ENCODE measurements around the gene GPR162. TPM values are rescaled to one million over a fixed set of nuclear protein-coding genes. Genes with fewer than 3 reads are reported as not detected.

GPR162 gene
- total and polyA plus RNA-seq, 7 experiments from 2014 or later, result 0.30 to 10.5 (median 0.38) TPM; not detected in 2

- Histone ChIP-seq H3K4me3 (ENCODE audit: low read length) (no peak overlapping the region), H3K27ac (ENCODE audit: low read depth, low read length) (peak overlapping the region; percentile 88), H3K36me3 (ENCODE audit: control insufficient read depth in 2 of 3, insufficient read depth in 3 of 3, low read length in 3 of 3) (no peaks in the 10 kb centered on the region), H3K27me3 (ENCODE audit: control insufficient read depth in 2 of 2, insufficient read depth in 2 of 2, low read length in 2 of 2) (no peaks in the 10 kb centered on the region), H3K4me1 (ENCODE audit: control insufficient read depth in 2 of 2, insufficient read depth in 2 of 2, low read length in 2 of 2) (peaks cover 0 to 83% of the 10 kb centered on the region in 2 donors), H3K9me3 (ENCODE audit: control insufficient read depth in 2 of 3, low read length in 3 of 3) (no peaks in the 10 kb centered on the region)
- Mint-ChIP-seq H3K4me1 (peaks cover 39 to 87% (median 84%) of the 10 kb centered on the region in 7 donors), H3K36me3 (no peaks in the 10 kb centered on the region), H3K27me3 (no peaks in the 10 kb centered on the region), H3K9me3 (no peaks in the 10 kb centered on the region), H3K4me3 (peak overlapping the region in 4 of 10 donors; percentile 11 to 67 (median 40)), H3K27ac (peak overlapping the region; percentile 52 to 97 (median 94))
- POLR2A ChIA-PET, result interaction anchor here (1.1 to 5.1 kb wide), 4 partner anchors 8 to 45 kb away, joined by 3 to 40 read pairs (median 11); partner anchors contain the start of gene MLF2
- intact Hi-C loops (cut with micrococcal nuclease), result no loop called here
- ATAC-seq, result no peak
- CTCF ChIA-PET, result interaction anchor here (1.0 to 5.1 kb wide), 4 partner anchors 18 to 174 kb away, joined by 3 to 24 read pairs (median 6); partner anchors contain the start of gene PTMS
- peak in 1 of 9 donors; percentile 2 for DNase-seq
Measured at GRCh38 chr12:6784296-6784695, 37.3 kb upstream of the GPR162 start.

DNA sequence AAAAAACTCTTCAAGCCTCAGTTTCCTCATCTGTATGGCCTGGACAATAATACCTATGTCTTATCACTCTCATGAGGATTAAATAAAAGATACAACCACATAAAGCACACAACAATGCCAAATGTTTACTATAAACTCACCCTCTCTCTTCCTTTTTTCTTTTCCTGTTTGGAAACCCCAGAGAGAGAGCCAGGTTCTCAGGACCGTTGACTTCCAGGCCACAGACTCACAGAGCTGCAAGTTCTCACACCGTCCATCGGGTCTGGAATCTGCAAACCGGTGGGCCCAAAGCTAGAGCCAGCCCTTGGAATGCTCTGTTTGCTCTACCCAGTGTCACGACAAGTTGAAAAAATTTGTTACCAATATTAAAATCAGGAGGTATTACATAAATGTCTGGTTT, 36.9 kb upstream of the GPR162 start:
- Mint-ChIP-seq H3K36me3 (peaks cover 0 to 1% (median 0%) of the 10 kb centered on the region in 5 donors), H3K27ac (peak overlapping the region in 8 of 9 donors; percentile 88 to 97 (median 94)), H3K27me3 (no peaks in the 10 kb centered on the region), H3K9me3 (no peaks in the 10 kb centered on the region), H3K4me1 (peaks cover 37 to 85% (median 81%) of the 10 kb centered on the region in 7 donors), H3K4me3 (peak overlapping the region in 5 of 10 donors; percentile 11 to 67 (median 23))
- ChIA-PET CTCF (interaction anchor here (0.7 to 5.1 kb wide), 4 partner anchors 18 to 164 kb away, joined by 3 to 24 read pairs (median 6); partner anchors contain the start of gene PTMS), POLR2A (interaction anchor here (1.5 to 5.1 kb wide), 4 partner anchors 8 to 44 kb away, joined by 5 to 40 read pairs (median 11); partner anchors contain the start of gene MLF2)
- intact Hi-C loops (cut with micrococcal nuclease), result no loop called here
- peak overlapping the region; percentile 88 for H3K27ac ChIP-seq (ENCODE audit: low read depth, low read length)
- H3K4me1 ChIP-seq (ENCODE audit: control insufficient read depth in 2 of 2, insufficient read depth in 2 of 2, low read length in 2 of 2), result peaks cover 0 to 78% of the 10 kb centered on the region in 2 donors
- ATAC-seq, result no peak
- DNase-seq, result peak in 1 of 9 donors; percentile 5
- peak overlapping the region; percentile 13 for H3K4me3 ChIP-seq (ENCODE audit: low read length)
- H3K9me3 ChIP-seq (ENCODE audit: control insufficient read depth in 2 of 3, low read length in 3 of 3), result no peaks in the 10 kb centered on the region
- no peaks in the 10 kb centered on the region for H3K27me3 ChIP-seq (ENCODE audit: control insufficient read depth in 2 of 2, insufficient read depth in 2 of 2, low read length in 2 of 2)
- no peaks in the 10 kb centered on the region for H3K36me3 ChIP-seq (ENCODE audit: control insufficient read depth in 2 of 3, insufficient read depth in 3 of 3, low read length in 3 of 3)

DNA sequence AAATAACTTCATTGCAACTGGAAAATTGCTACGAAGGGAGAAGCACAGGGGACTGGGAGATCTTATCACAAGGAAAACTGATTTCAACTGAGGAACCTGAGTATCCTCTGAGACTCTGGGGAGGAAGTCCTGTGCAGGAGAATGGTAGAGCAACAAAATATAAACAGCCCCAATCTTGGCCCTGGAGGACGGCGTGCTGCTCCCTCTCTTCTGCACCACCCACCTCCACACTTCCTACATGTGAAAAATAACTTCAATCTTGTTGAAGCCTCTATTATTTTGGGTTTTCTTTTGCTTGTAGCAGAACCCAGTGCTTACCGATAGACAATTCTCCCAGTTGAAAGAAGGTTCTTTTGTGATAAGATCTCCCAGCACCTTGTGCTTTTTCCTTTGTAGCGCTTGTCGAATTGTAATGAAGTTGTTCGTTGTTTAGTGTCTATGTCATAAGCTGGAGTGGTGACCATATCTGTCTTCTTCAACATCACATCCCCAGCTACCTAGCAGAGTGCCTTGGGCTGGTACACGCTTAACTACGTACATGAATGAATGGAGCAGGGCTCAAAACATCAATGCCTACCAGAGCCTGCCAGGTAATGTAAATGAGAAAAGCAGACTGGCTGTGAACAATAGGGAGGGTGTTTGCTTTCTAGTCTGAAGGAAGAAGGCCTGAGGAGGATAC, 35.1 kb upstream of the GPR162 start:
- H3K9me3 ChIP-seq (ENCODE audit: control insufficient read depth in 2 of 3, low read length in 3 of 3), result no peaks in the 10 kb centered on the region
- H3K4me1 ChIP-seq (ENCODE audit: control insufficient read depth in 2 of 2, insufficient read depth in 2 of 2, low read length in 2 of 2), result peaks cover 0 to 67% of the 10 kb centered on the region in 2 donors
- H3K4me3 Mint-ChIP-seq, result peak overlapping the region; percentile 67 to 83 (median 76)
- DNase-seq (peak in 7 of 9 donors; percentile 64 to 89 (median 87)), ATAC-seq (peak; percentile 85)
- no peaks in the 10 kb centered on the region for H3K27me3 ChIP-seq (ENCODE audit: control insufficient read depth in 2 of 2, insufficient read depth in 2 of 2, low read length in 2 of 2)
- H3K27ac Mint-ChIP-seq, result peak overlapping the region; percentile 92 to 98 (median 96)
- H3K4me3 ChIP-seq (ENCODE audit: low read length), result peak overlapping the region; percentile 4
- POLR2A ChIA-PET, result interaction anchor here (0.6 to 2.3 kb wide), 15 partner anchors 8 to 216 kb away, joined by 3 to 17 read pairs (median 3); partner anchors contain the start of genes C12orf57, LAG3, MLF2 and P3H3
- H3K27ac ChIP-seq (ENCODE audit: low read depth, low read length), result peak overlapping the region; percentile 88
- CTCF ChIA-PET, result interaction anchor here (0.6 to 3.2 kb wide), 4 partner anchors 10 to 38 kb away, joined by 3 to 12 read pairs (median 4); partner anchors contain the start of gene PTMS
- H3K27me3 Mint-ChIP-seq, result no peaks in the 10 kb centered on the region
- H3K36me3 ChIP-seq (ENCODE audit: control insufficient read depth in 2 of 3, insufficient read depth in 3 of 3, low read length in 3 of 3), result no peaks in the 10 kb centered on the region
- peaks cover 0 to 7% (median 0%) of the 10 kb centered on the region in 5 donors for H3K36me3 Mint-ChIP-seq
- peaks cover 35 to 79% (median 70%) of the 10 kb centered on the region in 7 donors for H3K4me1 Mint-ChIP-seq
- intact Hi-C loops (cut with micrococcal nuclease), result no loop called here
- no peaks in the 10 kb centered on the region for H3K9me3 Mint-ChIP-seq

DNA sequence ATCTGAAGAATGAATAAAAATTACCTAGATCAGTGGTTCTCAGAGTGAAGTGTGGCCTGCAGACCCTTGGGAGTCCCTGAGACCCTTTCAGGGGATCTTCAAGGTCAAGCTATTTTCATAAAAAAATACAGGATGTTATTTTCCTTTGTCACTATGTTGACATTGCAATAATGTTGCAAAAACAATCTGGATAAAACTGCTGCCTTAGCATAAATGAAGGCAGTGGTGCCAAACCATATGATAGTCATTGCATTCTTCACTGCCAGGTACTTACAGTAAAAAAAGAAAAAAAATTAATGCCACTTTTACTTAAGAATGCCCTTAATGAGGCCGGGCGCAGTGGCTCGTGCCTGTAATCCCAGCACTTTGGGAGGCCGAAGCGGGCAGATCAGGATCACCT, 34.3 kb upstream of the GPR162 start:
- Mint-ChIP-seq H3K27ac (peak overlapping the region; percentile 92 to 98 (median 96)), H3K36me3 (peaks cover 0 to 14% (median 0%) of the 10 kb centered on the region in 5 donors), H3K4me3 (peak overlapping the region in 9 of 10 donors; percentile 67 to 83 (median 76)), H3K9me3 (no peaks in the 10 kb centered on the region), H3K4me1 (peaks cover 36 to 82% (median 73%) of the 10 kb centered on the region in 7 donors), H3K27me3 (no peaks in the 10 kb centered on the region)
- no peaks in the 10 kb centered on the region for H3K36me3 ChIP-seq (ENCODE audit: control insufficient read depth in 2 of 3, insufficient read depth in 3 of 3, low read length in 3 of 3)
- DNase-seq (peak in 1 of 9 donors; percentile 2), ATAC-seq (no peak)
- no peaks in the 10 kb centered on the region for H3K9me3 ChIP-seq (ENCODE audit: control insufficient read depth in 2 of 3, low read length in 3 of 3)
- CTCF ChIA-PET, result interaction anchor here (0.6 to 3.2 kb wide), 3 partner anchors 21 to 37 kb away, joined by 3 to 12 read pairs (median 6); partner anchors contain the start of gene PTMS
- intact Hi-C loops (cut with micrococcal nuclease), result no loop called here
- POLR2A ChIA-PET, result interaction anchor here (0.6 to 2.3 kb wide), 15 partner anchors 8 to 217 kb away, joined by 3 to 17 read pairs (median 4); partner anchors contain the start of genes C12orf57, LAG3, MLF2 and P3H3
- peak overlapping the region; percentile 88 for H3K27ac ChIP-seq (ENCODE audit: low read depth, low read length)
- H3K4me3 ChIP-seq (ENCODE audit: low read length), result peak overlapping the region; percentile 4
- no peaks in the 10 kb centered on the region for H3K27me3 ChIP-seq (ENCODE audit: control insufficient read depth in 2 of 2, insufficient read depth in 2 of 2, low read length in 2 of 2)
- H3K4me1 ChIP-seq (ENCODE audit: control insufficient read depth in 2 of 2, insufficient read depth in 2 of 2, low read length in 2 of 2), result peaks cover 0 to 63% of the 10 kb centered on the region in 2 donors

DNA sequence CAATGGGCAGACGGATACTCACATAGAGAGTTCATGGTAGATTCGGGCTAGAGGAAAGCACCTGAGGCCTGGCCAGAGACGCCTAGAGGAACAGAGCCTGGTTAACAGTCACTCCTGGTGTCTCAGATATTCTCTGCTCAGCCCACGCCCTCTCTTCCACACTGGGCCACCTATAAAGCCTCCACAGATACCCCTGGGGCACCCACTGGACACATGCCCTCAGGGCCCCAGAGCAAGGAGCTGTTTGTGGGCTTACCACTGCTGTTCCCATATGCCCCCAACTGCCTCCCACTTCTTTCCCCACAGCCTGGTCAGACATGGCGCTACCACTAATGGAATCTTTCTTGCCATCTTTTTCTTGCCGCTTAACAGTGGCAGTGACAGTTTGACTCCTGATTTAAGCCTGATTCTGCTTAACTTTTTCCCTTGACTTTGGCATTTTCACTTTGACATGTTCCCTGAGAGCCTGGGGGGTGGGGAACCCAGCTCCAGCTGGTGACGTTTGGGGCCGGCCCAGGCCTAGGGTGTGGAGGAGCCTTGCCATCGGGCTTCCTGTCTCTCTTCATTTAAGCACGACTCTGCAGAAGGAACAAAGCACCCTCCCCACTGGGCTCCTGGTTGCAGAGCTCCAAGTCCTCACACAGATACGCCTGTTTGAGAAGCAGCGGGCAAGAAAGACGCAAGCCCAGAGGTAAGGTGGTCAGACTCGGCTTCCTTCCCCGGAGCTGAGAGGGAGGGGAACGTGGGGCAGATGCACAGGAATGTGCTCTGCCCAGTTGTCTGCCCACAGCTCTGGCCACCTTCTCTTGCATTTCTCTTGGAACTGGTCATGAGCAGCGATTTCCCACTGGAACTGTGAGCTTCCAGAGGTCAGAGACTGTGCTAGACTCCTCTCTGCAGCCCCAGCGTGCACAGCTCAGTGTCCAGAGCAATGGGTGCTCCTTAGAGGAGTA, 32.4 kb upstream of the GPR162 start, which contains the start of gene CD4:
TSS of gene CD4 (plus strand) at position 557 of the 953 bp plus-strand sequence. CDS start 10,611 bp downstream, outside the sequence.
- Mint-ChIP-seq H3K4me1 (peaks cover 48 to 82% (median 70%) of the 10 kb centered on the region in 7 donors), H3K9me3 (no peaks in the 10 kb centered on the region), H3K4me3 (peak within 1 kb of the TSS; percentile 85 to 99 (median 96)), H3K36me3 (peaks cover 0 to 21% (median 0%) of the 10 kb centered on the region in 5 donors), H3K27me3 (no peaks in the 10 kb centered on the region), H3K27ac (peak within 1 kb of the TSS; percentile 92 to 99 (median 97))
- Histone ChIP-seq H3K36me3 (ENCODE audit: control insufficient read depth in 2 of 3, insufficient read depth in 3 of 3, low read length in 3 of 3) (no peaks in the 10 kb centered on the region), H3K4me1 (ENCODE audit: control insufficient read depth in 2 of 2, insufficient read depth in 2 of 2, low read length in 2 of 2) (peaks cover 0 to 47% of the 10 kb centered on the region in 2 donors), H3K9me3 (ENCODE audit: control insufficient read depth in 2 of 3, low read length in 3 of 3) (no peaks in the 10 kb centered on the region), H3K27me3 (ENCODE audit: control insufficient read depth in 2 of 2, insufficient read depth in 2 of 2, low read length in 2 of 2) (no peaks in the 10 kb centered on the region), H3K4me3 (ENCODE audit: low read length) (peak within 1 kb of the TSS; percentile 87), H3K27ac (ENCODE audit: low read depth, low read length) (peak within 1 kb of the TSS; percentile 86)
- ATAC-seq, result peak; percentile 63
- intact Hi-C loops (cut with micrococcal nuclease), result loop anchor here (1.0 to 2.0 kb wide), 5 partner anchors 10 to 65 kb away; partner anchors contain the start of genes MLF2 (in 2 of the 2), COPS7A (in 1 of the 2), LAG3 (in 1 of the 2) and USP5 (in 1 of the 2)
- POLR2A ChIA-PET, result interaction anchor here (0.5 to 2.7 kb wide), 30 partner anchors 9 to 327 kb away, joined by 3 to 23 read pairs (median 4); partner anchors contain the start of genes CDCA3, COPS7A, ENO2 and GPR162
- DNase-seq, result peak in 8 of 9 donors; percentile 74 to 83 (median 80)
- CTCF ChIA-PET, result interaction anchor here (0.9 to 3.2 kb wide), 11 partner anchors 8 to 46 kb away, joined by 3 to 15 read pairs (median 6); partner anchors contain the start of genes LAG3, MLF2, P3H3 and PTMS
